ENCODE data around the gene ENTHD1. TPM values are rescaled to one million over a fixed set of nuclear protein-coding genes. Genes with fewer than 3 reads are reported as not detected.

Gene ENTHD1
- total RNA-seq, 1 donor from 2014 or later, result not detected

- Histone ChIP-seq H3K4me3 (ENCODE audit: low read depth, low read length) (no peak overlapping the region), H3K36me3 (ENCODE audit: control insufficient read depth, insufficient read depth, low read length) (no peaks in the 10 kb centered on the region), H3K27me3 (ENCODE audit: control insufficient read depth, insufficient read depth, low read length) (peaks cover 7% of the 10 kb centered on the region)
- TF ChIP-seq CTCF (IDR thresholded peaks at IDR 0.05; ENCODE audit: insufficient read depth, low read length, severe bottlenecking), result no peak
- FAIRE-seq, result no peak
- DNase-seq (ENCODE audit: low read depth), result no peak
These were observed 168.1 kb downstream of the ENTHD1 start for GRCh38 chr22:39725351-39726035.

GRCh38 chr22:39724857-39725256 lies 168.7 kb downstream of the ENTHD1 start:
- Histone ChIP-seq H3K4me3 (ENCODE audit: low read depth, low read length) (no peak overlapping the region), H3K27me3 (ENCODE audit: control insufficient read depth, insufficient read depth, low read length) (peaks cover 7% of the 10 kb centered on the region), H3K36me3 (ENCODE audit: control insufficient read depth, insufficient read depth, low read length) (no peaks in the 10 kb centered on the region)
- FAIRE-seq (no peak), DNase-seq (ENCODE audit: low read depth) (no peak)
- TF ChIP-seq CTCF (IDR thresholded peaks at IDR 0.05; ENCODE audit: insufficient read depth, low read length, severe bottlenecking), result no peak

- TF ChIP-seq CTCF (IDR thresholded peaks at IDR 0.05; ENCODE audit: insufficient read depth, low read length, severe bottlenecking), result no peak
- H3K27me3 ChIP-seq (ENCODE audit: control insufficient read depth, insufficient read depth, low read length), result peaks cover 8% of the 10 kb centered on the region
- no peak overlapping the region for H3K4me3 ChIP-seq (ENCODE audit: low read depth, low read length)
- FAIRE-seq (no peak), DNase-seq (ENCODE audit: low read depth) (peak; percentile 8)
- no peaks in the 10 kb centered on the region for H3K36me3 ChIP-seq (ENCODE audit: control insufficient read depth, insufficient read depth, low read length)
These were observed 169.2 kb downstream of the ENTHD1 start for GRCh38 chr22:39724390-39724789.

GRCh38 chr22:39723899-39724351 lies 169.6 kb downstream of the ENTHD1 start:
- Histone ChIP-seq H3K4me3 (ENCODE audit: low read depth, low read length) (no peak overlapping the region), H3K36me3 (ENCODE audit: control insufficient read depth, insufficient read depth, low read length) (no peaks in the 10 kb centered on the region), H3K27me3 (ENCODE audit: control insufficient read depth, insufficient read depth, low read length) (peaks cover 9% of the 10 kb centered on the region)
- no peak for FAIRE-seq
- DNase-seq (ENCODE audit: low read depth), result peak; percentile 41
- no peak for TF ChIP-seq CTCF (IDR thresholded peaks at IDR 0.05; ENCODE audit: insufficient read depth, low read length, severe bottlenecking)

- FAIRE-seq, result no peak
- TF ChIP-seq CTCF (IDR thresholded peaks at IDR 0.05; ENCODE audit: insufficient read depth, low read length, severe bottlenecking), result no peak
- no peak overlapping the region for H3K4me3 ChIP-seq (ENCODE audit: low read depth, low read length)
- H3K36me3 ChIP-seq (ENCODE audit: control insufficient read depth, insufficient read depth, low read length), result no peaks in the 10 kb centered on the region
- DNase-seq (ENCODE audit: low read depth), result no peak
- peaks cover 9% of the 10 kb centered on the region for H3K27me3 ChIP-seq (ENCODE audit: control insufficient read depth, insufficient read depth, low read length)
These were observed 170.1 kb downstream of the ENTHD1 start for GRCh38 chr22:39723463-39723862.

- Histone ChIP-seq H3K36me3 (ENCODE audit: control insufficient read depth, insufficient read depth, low read length) (no peaks in the 10 kb centered on the region), H3K27me3 (ENCODE audit: control insufficient read depth, insufficient read depth, low read length) (peaks cover 9% of the 10 kb centered on the region), H3K4me3 (ENCODE audit: low read depth, low read length) (no peak overlapping the region)
- FAIRE-seq, result no peak
- TF ChIP-seq CTCF (IDR thresholded peaks at IDR 0.05; ENCODE audit: insufficient read depth, low read length, severe bottlenecking), result no peak
- DNase-seq (ENCODE audit: low read depth), result no peak
These were observed 171.1 kb downstream of the ENTHD1 start for GRCh38 chr22:39722501-39722900.
